Measurements from ENCODE around the gene FAM168A.
A peak's percentile ranks its signal among the peaks of the same experiment; 100 is the strongest.

FAM168A gene

GRCh38 chr11:73423506-73423905, 174.4 kb downstream of the FAM168A start:
- DNase-seq, result no peak

GRCh38 chr11:73422886-73423285, 175.0 kb downstream of the FAM168A start:
- no peak for DNase-seq

DNA sequence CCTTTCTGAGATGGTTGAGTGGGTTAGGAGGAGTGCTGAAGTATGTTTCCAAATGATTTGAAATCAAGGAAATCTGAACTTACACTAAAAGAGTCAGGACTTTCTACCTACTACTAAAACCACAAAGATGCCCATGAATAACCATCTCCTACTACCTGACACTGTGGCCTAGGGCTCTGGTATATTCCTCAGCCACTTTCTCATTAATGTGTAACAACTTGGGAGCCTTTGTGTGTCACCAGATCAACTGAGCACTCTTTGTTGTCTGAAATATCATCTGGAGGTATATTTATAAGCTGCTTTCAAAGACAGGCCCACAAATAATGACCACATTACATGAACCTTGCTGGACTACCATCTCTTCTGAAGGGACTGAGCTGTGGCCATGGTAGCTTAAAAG, 177.8 kb downstream of the FAM168A start:
- DNase-seq, result no peak

DNA sequence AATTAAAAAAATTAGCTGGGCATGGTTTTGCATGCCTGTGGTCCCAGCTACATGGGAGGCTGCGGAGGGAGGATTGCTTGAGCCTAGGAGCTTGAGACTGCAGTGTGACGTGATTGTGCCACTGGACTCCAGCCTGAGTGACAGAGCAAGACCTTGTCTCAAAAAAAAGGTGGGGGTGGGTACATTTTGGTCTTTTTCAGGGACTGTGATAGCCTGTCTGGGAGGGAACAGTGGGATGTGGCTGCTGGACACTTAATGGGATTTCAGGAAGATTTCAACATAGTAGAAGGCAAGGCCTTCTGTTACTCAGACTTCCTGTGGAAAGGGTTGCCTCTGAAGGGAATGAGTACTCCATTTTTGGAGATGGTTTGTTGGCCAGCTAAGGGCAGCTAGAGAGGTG, 181.1 kb downstream of the FAM168A start:
- DNase-seq, result no peak

DNA sequence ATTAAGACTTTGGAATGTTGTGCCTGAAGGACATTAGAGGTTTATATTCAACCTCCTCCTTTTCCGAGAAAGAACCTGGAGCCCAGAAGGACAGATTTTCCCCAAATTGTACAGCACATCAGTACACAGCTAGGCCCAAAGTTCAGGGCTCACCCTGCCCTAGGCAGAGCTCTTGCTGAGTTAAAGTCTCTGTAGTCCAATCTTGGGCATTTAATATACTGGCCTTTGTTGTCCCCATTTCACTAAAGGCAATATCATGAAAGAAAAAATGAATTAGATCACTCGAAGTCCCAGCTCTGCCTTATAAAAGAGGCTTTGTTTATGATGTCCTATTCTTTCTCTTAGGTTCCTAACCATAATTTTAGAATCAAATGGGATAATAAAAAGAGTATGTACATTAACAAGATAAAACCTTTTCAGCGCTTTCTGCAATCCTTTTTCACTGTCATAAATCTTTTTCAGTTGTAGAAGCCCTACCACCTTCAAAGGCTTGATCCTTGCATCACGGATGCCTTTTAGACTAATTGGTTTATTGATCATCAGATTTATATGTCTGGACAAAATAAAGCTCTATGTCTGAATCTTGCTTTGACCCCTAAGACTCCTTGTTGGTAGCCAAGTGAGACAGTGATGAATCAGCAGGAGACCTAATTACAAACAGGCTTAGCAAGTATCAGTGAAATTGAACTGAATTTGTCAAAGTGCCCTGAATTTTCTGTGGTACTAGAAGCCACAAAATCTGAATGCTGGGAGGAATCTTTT, 181.9 kb downstream of the FAM168A start:
- no peak for DNase-seq

- DNase-seq, result peak; percentile 56 to 83 (median 72)
Observed at GRCh38 chr11:73414977-73415651, 182.8 kb downstream of the FAM168A start.

DNA sequence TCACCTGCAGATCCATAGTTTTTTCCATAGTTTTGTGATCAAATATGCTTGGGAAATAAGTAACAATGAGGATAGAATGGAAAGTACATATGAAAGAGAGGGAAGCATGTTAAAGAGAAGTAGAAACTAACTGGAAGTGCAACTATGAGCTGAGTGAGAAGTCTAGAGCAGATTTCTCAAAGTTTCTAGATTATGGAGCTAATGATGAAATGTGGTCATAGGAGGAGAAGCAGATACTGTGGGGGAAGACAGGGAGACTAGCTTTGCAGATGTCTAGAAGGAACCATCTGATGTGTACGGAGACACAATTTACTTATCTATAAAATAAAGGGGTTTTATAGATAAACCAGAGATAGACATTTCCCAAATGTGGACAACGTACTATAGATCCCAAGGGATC, 184.7 kb downstream of the FAM168A start:
- peak; percentile 45 to 85 (median 66) for DNase-seq

DNA sequence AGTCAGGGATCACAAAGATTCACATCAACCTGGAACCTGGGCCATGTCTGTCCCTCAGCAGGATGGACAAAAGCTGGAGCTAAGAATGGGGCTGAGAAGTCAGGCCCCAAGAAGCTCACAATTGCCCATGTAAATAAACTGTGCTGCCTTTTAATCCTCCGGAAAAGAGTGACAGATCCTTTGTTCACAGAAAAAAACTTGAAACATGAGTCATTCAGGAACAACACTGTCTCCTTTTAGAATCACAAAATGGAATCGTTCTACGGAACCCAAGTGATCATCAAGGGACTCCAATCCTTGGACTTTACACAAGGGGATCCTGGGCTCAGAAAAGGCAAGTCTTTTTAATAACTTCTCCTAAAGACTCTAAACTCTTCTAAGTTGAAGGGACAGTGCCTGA, 185.6 kb downstream of the FAM168A start:
- peak in 1 of 4 experiments; percentile 1 for DNase-seq

DNA sequence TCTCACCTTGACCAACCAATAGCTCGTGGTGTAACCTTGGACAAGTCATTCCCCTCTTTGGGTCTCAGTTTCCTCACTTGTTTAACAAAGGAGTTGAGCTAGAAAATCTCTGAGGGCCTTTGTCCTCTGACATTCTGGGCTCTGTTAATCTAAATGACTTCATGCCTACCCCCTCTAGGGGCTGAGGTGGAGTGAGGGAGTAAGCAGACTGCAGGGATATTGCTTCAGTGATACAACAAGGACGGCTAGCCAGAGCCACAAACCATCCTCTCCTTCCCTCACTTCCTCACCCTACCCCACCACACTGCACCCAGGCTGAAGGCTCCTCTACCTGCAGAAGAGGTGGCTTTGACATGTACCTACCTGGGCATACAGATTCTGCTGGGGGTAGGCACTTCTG, 186.9 kb downstream of the FAM168A start:
- peak in 1 of 4 experiments; percentile 3 for DNase-seq

GRCh38 chr11:73410627-73411026, 187.3 kb downstream of the FAM168A start:
- no peak for DNase-seq

GRCh38 chr11:73409431-73409830, 188.5 kb downstream of the FAM168A start:
- DNase-seq, result peak in 1 of 4 experiments; percentile 2

- DNase-seq, result no peak
Observed at GRCh38 chr11:73406619-73407018, 191.3 kb downstream of the FAM168A start.

- DNase-seq, result no peak
Observed at GRCh38 chr11:73406131-73406530, 191.8 kb downstream of the FAM168A start.

- DNase-seq, result no peak
Observed at GRCh38 chr11:73405146-73405510, 192.8 kb downstream of the FAM168A start.

- DNase-seq, result no peak
Observed at GRCh38 chr11:73404506-73405145, 193.3 kb downstream of the FAM168A start.

GRCh38 chr11:73404048-73404447, 193.9 kb downstream of the FAM168A start:
- DNase-seq, result peak; percentile 86 to 91 (median 90)

- DNase-seq, result no peak
Observed at GRCh38 chr11:73403541-73403940, 194.4 kb downstream of the FAM168A start.

DNA sequence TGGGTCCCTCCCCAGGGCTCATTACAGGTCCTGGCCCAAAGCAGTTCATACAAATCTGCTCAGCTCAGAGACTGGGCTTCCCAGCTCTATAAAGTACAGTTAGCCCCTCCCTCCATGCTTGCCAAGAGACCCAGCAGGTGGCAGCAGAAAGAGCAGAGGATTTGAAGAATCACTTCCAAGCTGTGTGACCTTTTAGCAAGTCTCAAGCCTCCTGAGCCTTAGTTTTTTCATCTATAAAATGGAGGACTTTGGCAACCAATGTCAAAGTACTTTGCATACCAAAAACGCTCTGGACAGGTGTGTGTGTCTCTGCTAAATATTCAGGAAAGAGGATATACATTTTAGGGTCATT, 195.1 kb downstream of the FAM168A start:
- DNase-seq, result peak in 2 of 4 experiments; percentile 39 to 48

DNA sequence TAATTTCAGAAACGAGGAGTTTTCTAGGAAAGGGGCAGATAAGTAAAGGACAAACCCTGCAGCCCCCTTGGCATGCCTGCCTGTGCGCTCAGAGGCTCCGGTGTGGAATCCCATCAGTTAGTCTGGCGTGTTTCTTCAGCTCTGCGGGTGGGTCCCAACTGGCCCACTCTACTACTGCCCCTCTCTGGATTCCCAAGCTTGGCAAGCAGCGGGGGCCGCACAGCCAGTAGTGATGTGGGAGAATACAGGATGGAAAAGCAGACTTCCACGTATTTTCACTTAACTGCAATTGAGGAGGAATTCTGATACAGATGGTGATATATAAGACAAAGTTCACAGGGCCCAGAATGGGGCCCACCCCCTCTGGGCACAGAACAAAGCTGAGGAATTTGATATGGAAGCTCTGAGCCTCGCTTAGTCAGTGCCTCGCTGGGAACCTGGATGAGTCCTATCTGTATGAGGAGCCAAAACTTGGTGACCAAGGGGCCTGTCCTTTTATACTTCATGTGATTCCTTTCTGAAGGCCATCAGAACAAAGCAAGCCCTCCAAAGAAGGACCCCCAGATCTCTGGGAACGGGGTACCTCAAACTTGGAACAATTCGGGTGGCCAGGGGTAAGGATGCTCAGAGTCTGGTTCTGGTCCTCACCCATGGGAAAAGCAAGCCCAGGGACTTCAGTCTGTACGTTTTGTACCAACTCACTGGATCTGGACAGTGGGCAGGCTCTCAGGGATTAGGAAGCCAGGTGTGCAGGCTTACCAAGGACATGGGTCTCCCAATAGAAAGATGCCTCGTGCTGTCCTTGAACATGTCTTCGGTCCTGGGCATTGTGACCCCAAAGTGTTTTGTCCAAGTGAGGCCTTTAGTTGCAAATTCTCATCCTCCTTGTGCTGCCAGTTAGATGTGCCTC, 195.7 kb downstream of the FAM168A start:
- DNase-seq, result no peak

DNA sequence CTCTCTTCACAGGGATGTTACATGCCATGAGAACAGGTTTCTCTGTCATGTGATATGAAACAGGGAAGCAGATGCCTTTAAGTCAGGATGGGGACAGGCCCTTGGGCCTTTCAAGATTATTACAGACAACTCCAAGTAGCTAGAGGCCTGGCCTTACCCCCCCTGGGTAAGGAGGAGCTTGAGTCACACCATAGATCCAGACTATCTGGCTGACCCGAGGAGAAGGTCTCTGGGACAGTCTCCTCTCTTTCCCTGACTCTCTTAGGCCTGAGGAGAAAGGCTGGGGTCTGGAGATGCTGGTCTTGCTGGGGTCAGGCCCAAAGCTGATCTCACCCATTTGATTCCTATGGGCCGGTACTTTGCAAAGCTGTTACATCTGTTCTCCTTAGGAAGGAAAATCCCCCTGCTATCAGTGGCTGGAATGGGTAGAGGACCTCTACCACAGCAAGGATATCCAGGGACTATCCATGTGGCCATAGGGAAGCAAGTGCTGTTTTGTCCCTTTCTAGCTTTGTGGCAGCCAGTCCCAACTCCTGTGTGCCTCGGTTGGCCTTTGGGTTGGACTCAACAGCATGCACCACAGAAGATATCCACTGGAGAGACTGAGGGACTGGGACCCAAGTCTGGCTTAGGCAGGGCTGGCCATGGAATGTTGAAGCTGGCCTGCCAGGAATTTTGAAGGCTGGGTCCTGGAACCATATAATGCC, 196.5 kb downstream of the FAM168A start:
- no peak for DNase-seq

GRCh38 chr11:73400293-73400692, 197.6 kb downstream of the FAM168A start:
- no peak for DNase-seq

DNA sequence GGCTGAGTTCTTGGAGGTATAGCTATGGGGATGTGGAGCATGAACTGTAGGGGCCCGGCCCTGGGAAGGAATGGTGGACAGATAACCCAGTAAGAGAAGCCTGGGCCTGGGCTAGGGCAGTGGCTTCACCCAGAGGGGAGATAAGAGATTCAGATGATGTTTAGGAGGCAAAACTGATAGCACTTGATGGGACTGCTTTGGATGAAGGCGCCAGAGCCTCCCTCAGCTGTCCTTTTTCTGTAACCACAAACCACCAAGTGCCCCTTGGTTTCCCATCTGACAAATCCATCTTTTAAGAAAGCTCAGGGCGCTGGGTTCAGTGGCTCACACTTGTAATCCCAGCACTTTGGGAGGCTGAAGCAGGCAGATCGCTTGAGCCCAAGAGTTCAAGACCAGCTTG, 198.3 kb downstream of the FAM168A start:
- no peak for DNase-seq

All from suppressor macrophage (primary cell).